Esophagus squamous epithelium (tissue), 5 donors: ENCODE measurements around the gene FRMD5. TPM values are rescaled to one million over a fixed set of nuclear protein-coding genes. Genes with fewer than 3 reads are reported as not detected.

Experiments
- DNase-seq: peaks from one replicate; lab custom pipeline; 2025; lab: John Stamatoyannopoulos, UW
- H3K27ac ChIP-seq, 4 donors: fragments of 200-600 bp; sonication (generic); one replicate each; pipeline ENCODE4 v1.5.1; 2016 to 2019; ENCODE audit warnings: mild to moderate bottlenecking in 1 of 4
- H3K27me3 ChIP-seq, 4 donors: fragments of 200-600 bp; sonication (generic); 1 replicate in 3 of 4; 2 replicates in 1 of 4; pipeline versions ENCODE4 v1.5.1 to v1.6.0; 2017 to 2021; ENCODE audit warnings: antibody characterized with exemption in 1 of 4
- H3K36me3 ChIP-seq, 3 donors: fragments of 200-600 bp; sonication (generic); one replicate each; pipeline ENCODE4 v1.5.1; 2016 to 2019
- H3K4me1 ChIP-seq, 3 donors: fragments of 200-600 bp; sonication (generic); one replicate each; pipeline ENCODE4 v1.5.1; 2017 to 2019
- H3K4me3 ChIP-seq, 4 donors: fragments of 200-600 bp; sonication (generic); 1 replicate in 3 of 4; 2 replicates in 1 of 4; pipeline ENCODE4 v1.5.1; 2016 to 2019; ENCODE audit warnings: mild to moderate bottlenecking in 2 of 4, moderate library complexity in 1 of 4
- H3K9me3 ChIP-seq, 3 donors: fragments of 200-600 bp; sonication (generic); one replicate each; pipeline ENCODE4 v1.5.1; 2016 to 2019
- CTCF ChIP-seq, 6 experiments: fragments of 450-650 bp in 4 of 6; fragments of 200-600 bp in 2 of 6; sonication (generic) in 2 of 6; IDR thresholded peaks; one replicate each; pipeline ENCODE4 v1.5.1; 2016 to 2019; ENCODE audit warnings: antibody characterized with exemption in 6 of 6, mild to moderate bottlenecking in 4 of 6, moderate library complexity in 4 of 6
- POLR2A ChIP-seq, 4 donors: fragments of 450-650 bp; IDR thresholded peaks; one replicate each; pipeline ENCODE4 v1.6.1; 2017; ENCODE audit warnings: antibody characterized with exemption in 4 of 4, mild to moderate bottlenecking in 4 of 4, moderate library complexity in 3 of 4
- WGBS, 2 donors: methylation state at CpG; one replicate each; pipeline ENCODE4 v1.1.5; 2018; 5-methylcytosine and 5-hydroxymethylcytosine counted together
- intact Hi-C: fragments of 100-400 bp; cut with DNase I; formaldehyde crosslinking; loops from one replicate; pipeline ENCODE4 v1.15.0; 2022
- total RNA-seq, 4 donors: library from RNA; depleted of rRNA; stranded (reverse); fragments of >200 nt; gene quantifications; one replicate each; pipeline ENCODE4 v1.1.0, GENCODE V29; 2016
- donor health status: DM: yes; HTN: yes; CAD: no.

FRMD5 gene
- total RNA-seq, 4 donors from 2014 or later = 0.19 TPM; not detected in 3

- H3K9me3 ChIP-seq = no peaks in the 10 kb centered on the region
- intact Hi-C loops = no loop called here
- no peak for DNase-seq
- H3K27ac ChIP-seq = no peak overlapping the region
- no peaks in the 10 kb centered on the region for H3K4me1 ChIP-seq
- 87 to 94% methylated on average over 4 of the region's 4 CpGs for WGBS, 2 donors
- H3K4me3 ChIP-seq = no peak overlapping the region
- peaks cover 0 to 5% (median 0%) of the 10 kb centered on the region in 4 donors for H3K27me3 ChIP-seq
- H3K36me3 ChIP-seq = no peaks in the 10 kb centered on the region
- TF ChIP-seq CTCF (IDR thresholded peaks at IDR 0.05) = no peak
- no peak for TF ChIP-seq POLR2A (IDR thresholded peaks at IDR 0.05)
Observed at GRCh38 chr15:44183363-44183762, 11.7 kb downstream of the FRMD5 start.

- Histone ChIP-seq H3K36me3 (no peaks in the 10 kb centered on the region), H3K27me3 (peaks cover 0 to 4% (median 0%) of the 10 kb centered on the region in 4 donors), H3K4me1 (no peaks in the 10 kb centered on the region), H3K4me3 (no peak overlapping the region), H3K9me3 (no peaks in the 10 kb centered on the region), H3K27ac (no peak overlapping the region)
- no peak for DNase-seq
- no peak for TF ChIP-seq POLR2A (IDR thresholded peaks at IDR 0.05)
- no peak for TF ChIP-seq CTCF (IDR thresholded peaks at IDR 0.05)
- WGBS, 2 donors = 89 to 96% methylated on average over 2 of the region's 2 CpGs
- intact Hi-C loops = no loop called here
Observed at GRCh38 chr15:44181410-44181809, 13.7 kb downstream of the FRMD5 start.

GRCh38 chr15:44177139-44177538, 17.9 kb downstream of the FRMD5 start:
- Histone ChIP-seq H3K27me3 (peaks cover 0 to 29% (median 0%) of the 10 kb centered on the region in 4 donors), H3K4me1 (no peaks in the 10 kb centered on the region), H3K27ac (no peak overlapping the region), H3K9me3 (no peaks in the 10 kb centered on the region), H3K4me3 (no peak overlapping the region), H3K36me3 (no peaks in the 10 kb centered on the region)
- WGBS, 2 donors = 27 to 35% methylated on average over 1 of the region's 1 CpG
- TF ChIP-seq POLR2A (IDR thresholded peaks at IDR 0.05) (no peak), CTCF (IDR thresholded peaks at IDR 0.05) (no peak)
- intact Hi-C loops = no loop called here
- no peak for DNase-seq

- no peak for TF ChIP-seq POLR2A (IDR thresholded peaks at IDR 0.05)
- TF ChIP-seq CTCF (IDR thresholded peaks at IDR 0.05) = no peak
- intact Hi-C loops = no loop called here
- no peaks in the 10 kb centered on the region for H3K4me1 ChIP-seq
Observed at GRCh38 chr15:44173813-44174212, 21.3 kb downstream of the FRMD5 start.

GRCh38 chr15:44163370-44163769, 31.7 kb downstream of the FRMD5 start:
- 52% methylated on average over 5 of the region's 5 CpGs for WGBS, 2 donors
- no peaks in the 10 kb centered on the region for H3K4me1 ChIP-seq
- no peak for TF ChIP-seq POLR2A (IDR thresholded peaks at IDR 0.05)
- TF ChIP-seq CTCF (IDR thresholded peaks at IDR 0.05) = no peak
- H3K9me3 ChIP-seq = no peaks in the 10 kb centered on the region
- H3K4me3 ChIP-seq = no peak overlapping the region
- peaks cover 0 to 14% (median 0%) of the 10 kb centered on the region in 4 donors for H3K27me3 ChIP-seq
- H3K36me3 ChIP-seq = no peaks in the 10 kb centered on the region
- intact Hi-C loops = no loop called here
- H3K27ac ChIP-seq = no peak overlapping the region
- no peak for DNase-seq

More at GRCh38 chr15:44173813-44174212, 21.3 kb downstream of the FRMD5 start:
- H3K4me3 ChIP-seq = no peak overlapping the region
- no peaks in the 10 kb centered on the region for H3K36me3 ChIP-seq
- peaks cover 0 to 37% (median 0%) of the 10 kb centered on the region in 4 donors for H3K27me3 ChIP-seq
- DNase-seq = no peak
- no peaks in the 10 kb centered on the region for H3K9me3 ChIP-seq
- no peak overlapping the region for H3K27ac ChIP-seq
